ENCODE data around the gene NUDT15.

DNA sequence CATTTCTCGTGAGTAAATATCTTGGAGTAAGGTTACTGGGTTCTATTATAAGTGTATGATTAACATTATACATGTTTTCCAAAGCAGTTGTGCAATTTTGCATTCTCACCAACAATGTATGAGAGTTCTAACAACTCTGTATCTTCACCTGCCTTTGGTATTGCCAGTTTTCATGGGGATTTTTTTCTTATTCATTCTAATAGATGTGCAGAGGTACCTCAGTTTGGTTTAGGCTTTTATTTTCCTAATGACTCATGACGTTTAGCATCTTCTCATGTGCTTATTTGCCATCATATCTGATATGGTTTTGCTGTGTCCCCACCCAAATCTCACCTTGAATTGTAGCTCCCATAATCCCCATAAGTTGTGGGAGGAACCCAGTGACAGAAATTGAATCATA, 7.7 kb upstream of the NUDT15 start:
- TF ChIP-seq, protein P1, sequence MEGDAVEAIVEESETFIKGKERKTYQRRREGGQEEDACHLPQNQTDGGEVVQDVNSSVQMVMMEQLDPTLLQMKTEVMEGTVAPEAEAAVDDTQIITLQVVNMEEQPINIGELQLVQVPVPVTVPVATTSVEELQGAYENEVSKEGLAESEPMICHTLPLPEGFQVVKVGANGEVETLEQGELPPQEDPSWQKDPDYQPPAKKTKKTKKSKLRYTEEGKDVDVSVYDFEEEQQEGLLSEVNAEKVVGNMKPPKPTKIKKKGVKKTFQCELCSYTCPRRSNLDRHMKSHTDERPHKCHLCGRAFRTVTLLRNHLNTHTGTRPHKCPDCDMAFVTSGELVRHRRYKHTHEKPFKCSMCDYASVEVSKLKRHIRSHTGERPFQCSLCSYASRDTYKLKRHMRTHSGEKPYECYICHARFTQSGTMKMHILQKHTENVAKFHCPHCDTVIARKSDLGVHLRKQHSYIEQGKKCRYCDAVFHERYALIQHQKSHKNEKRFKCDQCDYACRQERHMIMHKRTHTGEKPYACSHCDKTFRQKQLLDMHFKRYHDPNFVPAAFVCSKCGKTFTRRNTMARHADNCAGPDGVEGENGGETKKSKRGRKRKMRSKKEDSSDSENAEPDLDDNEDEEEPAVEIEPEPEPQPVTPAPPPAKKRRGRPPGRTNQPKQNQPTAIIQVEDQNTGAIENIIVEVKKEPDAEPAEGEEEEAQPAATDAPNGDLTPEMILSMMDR (IDR thresholded peaks at IDR 0.05): no peak
- TF ChIP-seq POLR2A (IDR thresholded peaks at IDR 0.05) (no peak), POLR2AphosphoS5 (IDR thresholded peaks at IDR 0.05) (no peak)

Measured in suprapubic skin (tissue), 4 donors.